GM19324 (cell line): ENCODE measurements around the gene TGM6.
"Not testable (repeated sequence)": the region's sequence is repeated elsewhere in the genome, so short reads cannot be mapped to it uniquely, and the experiment has no call there.

Experiments
- ATAC-seq: cut with Tn5 transposase; IDR thresholded peaks from one replicate; pipeline ENCODE4 v1.9.1; 2021; ENCODE audit warnings: mild to moderate bottlenecking, moderate library complexity; ENCODE audit not compliant: unreplicated experiment, low FRiP score

TGM6 gene

DNA sequence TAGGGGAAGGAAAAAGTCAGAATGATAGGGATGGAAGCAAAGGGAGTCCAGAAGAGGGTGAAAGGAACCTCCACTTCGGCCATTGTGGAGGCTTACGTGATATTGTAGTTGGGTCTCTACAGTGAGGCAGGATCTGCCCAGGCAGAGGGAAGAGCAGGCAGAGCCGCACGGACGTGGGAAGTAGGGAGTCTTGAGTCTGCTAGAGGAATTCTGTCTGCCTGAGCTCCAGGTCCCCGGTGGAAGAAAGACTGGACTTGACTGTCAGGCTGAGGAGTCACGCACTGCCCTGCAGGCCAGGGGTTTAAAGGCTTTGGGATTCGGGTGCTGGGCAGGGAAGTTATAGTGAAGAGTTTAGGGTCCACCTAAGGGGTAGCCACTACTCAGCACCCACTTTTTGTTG, 16.4 kb downstream of the TGM6 start:
- ATAC-seq, result no peak

DNA sequence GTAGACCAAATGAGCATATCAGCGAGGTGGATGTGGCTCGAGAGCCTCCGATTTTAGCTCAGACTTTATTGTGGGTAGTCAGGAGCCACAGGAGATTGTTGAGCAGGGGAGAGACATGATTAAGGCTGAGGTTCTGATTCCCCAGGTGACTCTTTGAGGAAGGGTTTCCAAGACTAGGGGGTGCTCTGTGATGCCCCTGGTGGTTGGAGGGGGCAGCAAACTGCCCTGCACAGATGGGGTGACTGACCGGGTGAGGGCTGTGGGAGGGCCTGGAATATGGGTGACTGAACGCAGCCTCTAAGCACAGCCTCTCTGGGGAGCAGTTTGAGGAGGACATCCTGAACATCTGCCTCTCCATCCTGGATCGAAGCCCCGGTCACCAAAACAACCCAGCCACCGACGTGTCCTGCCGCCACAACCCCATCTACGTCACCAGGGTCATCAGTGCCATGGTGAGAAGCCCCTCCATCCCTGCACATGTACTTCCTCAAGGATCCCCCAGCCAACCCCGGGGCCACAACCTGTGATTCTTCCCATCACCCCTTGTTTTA, 17.0 kb downstream of the TGM6 start:
- ATAC-seq, result no peak

DNA sequence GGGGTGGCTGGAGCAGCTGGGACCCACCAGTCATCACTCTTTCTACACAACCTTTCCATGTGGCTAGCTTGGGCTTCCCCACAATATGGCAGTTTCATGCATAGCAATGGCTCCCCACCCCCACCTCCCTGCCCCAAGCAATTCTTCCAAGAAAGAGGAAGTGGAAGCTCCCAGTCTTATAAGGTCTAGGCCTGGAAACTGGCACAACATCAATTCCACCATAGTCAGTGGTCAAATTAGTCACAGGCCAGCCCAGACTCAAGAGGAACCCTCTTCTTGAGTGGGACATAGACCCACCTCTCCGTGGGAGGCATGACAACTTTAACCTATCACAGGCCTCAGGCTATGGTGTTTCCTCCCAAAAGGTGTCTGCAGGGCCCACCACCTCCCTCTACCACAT, 17.7 kb downstream of the TGM6 start:
- no peak for ATAC-seq

- no peak for ATAC-seq
Observed at GRCh38 chr20:2399390-2399789, 18.7 kb downstream of the TGM6 start.

- no peak for ATAC-seq
Observed at GRCh38 chr20:2400290-2400689, 19.6 kb downstream of the TGM6 start.

- no peak for ATAC-seq
Observed at GRCh38 chr20:2401527-2401926, 20.8 kb downstream of the TGM6 start.

GRCh38 chr20:2402271-2402980, 21.7 kb downstream of the TGM6 start:
- ATAC-seq, result no peak

DNA sequence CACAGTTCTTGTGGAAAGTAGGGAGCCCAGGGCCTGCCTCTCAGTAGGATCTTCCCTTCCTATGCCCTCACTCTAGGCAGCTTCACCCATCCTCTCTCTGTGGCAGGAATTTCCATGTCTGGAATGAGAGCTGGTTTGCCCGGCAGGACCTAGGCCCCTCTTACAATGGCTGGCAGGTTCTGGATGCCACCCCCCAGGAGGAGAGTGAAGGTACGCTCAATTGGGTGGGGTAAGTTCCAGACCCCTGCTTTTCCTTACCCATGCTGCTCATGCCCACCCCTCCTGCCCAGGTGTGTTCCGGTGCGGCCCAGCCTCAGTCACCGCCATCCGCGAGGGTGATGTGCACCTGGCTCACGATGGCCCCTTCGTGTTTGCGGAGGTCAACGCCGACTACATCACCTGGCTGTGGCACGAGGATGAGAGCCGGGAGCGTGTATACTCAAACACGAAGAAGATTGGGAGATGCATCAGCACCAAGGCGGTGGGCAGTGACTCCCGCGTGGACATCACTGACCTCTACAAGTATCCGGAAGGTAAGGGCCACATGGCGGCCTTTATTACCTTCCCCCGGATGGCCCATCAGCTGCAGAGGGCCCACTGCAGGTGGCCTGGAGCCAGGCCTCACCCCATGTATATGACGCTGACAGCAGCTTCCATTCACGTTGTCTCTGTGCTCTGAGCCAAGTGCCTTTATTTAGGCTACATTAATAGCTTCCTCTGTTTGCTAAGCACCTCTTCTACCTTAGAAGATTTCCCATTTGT, 22.8 kb downstream of the TGM6 start:
- ATAC-seq, result no peak

GRCh38 chr20:2405693-2406065, 25.0 kb downstream of the TGM6 start:
- no peak for ATAC-seq

GRCh38 chr20:2407355-2407754, 26.7 kb downstream of the TGM6 start:
- not testable (repeated sequence) for ATAC-seq

DNA sequence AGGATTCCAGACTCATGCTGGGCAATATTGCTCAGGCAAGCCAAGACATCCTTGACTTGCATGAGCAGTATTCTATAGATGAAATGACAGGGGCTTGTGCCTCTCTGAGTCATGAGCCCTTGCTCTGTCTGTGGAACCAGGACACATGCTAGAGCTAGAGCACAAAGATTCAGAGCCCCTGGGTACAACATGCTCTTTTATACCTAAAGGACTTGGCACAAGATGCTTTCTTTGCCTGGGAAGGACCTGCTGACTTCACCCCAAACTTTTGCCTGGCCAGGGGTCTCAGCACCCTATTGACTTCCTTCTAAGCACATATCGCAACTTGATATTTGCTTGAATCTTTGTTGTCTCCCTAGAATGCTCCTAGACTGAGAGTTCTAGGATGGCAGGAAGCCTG, 27.4 kb downstream of the TGM6 start:
- no peak for ATAC-seq

DNA sequence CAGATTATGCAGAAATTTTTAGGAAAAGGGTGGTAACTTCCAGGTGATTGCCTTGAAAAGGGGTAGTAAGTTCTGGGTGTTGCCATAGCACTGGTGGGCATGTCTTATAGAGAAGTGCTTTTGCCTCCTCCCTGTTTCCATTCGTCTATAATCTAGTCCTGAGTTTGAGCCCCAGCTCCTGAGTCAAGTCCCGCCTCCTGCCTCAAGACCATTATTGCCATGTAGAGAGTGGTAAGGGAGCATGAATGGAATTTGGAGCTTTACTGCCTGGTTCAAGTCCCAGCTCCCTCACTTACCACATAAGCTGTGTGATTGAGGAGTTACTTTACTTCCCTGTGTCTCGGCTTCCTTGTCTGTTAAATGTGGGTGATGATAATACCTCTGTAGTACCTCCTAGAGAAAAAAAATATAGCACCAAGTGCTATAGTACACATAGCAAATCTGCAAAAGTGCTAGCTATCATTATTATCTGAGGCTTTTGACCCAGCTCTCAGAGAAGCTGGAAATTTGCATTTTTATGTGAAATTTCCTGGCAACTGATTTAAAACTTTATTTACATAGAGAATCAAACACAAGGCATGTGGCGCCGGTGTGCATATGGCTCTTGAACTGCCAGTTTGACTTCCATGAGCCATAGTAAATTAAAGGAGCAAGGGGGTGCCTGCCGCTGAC, 36.0 kb downstream of the TGM6 start:
- no peak for ATAC-seq

GRCh38 chr20:2417213-2417541, 36.5 kb downstream of the TGM6 start:
- no peak for ATAC-seq

- no peak for ATAC-seq
Observed at GRCh38 chr20:2418388-2418787, 37.7 kb downstream of the TGM6 start.

DNA sequence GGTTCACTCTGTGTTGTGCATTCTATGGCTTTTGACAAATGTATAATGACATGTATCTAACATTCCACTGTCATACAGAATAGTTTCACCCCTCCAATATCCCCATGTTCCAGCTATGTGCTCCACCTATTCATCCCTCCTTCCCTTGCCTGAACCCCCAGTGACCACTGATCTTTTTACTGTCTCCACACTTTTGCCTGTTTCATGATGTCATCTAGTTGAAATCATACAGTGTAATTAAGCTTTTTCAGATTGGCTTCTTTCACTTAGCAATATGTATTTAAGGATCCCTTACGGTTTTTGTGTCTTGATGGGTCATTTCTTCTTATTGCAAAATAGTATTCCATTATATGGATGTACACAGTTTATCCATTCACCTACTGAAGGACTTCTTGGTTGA, 39.8 kb downstream of the TGM6 start:
- ATAC-seq, result no peak

DNA sequence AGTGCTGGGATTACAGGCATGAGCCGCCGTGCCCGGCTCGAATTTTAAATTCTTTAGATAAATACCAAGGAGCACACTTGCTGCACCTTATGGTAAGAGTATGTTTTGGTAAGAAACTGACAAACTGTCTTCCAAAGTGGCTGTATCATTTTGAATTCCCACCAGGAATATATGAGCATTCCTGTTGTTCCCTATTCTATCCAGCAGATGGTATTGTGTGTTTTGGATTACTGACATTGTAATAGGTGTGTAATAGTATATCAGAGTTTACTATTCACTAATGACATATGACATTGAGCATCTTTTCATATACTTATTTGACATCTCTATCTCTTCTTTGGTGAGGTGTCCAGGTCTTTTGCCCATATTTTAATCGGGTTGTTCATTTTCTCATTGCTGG, 40.5 kb downstream of the TGM6 start:
- ATAC-seq, result no peak

- no peak for ATAC-seq
Observed at GRCh38 chr20:2429051-2429450, 48.4 kb downstream of the TGM6 start.

DNA sequence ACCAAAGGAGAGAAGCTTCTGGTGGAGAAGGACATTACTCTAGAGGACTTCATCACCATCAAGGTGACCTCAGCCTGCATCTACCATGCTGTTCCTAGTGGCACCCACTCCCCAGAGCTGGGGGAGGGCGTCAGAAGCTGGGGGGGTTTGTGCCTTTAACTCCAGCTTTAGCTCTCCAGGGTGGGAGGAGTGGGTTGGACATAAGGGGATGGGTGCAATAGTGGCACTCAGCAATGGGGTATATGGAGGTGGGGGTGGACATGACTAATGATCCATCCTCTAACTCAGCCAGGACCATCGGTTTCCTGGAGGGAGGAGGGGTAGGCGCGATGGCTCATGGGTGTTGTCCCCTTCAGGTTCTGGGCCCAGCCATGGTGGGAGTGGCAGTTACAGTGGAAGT, 49.8 kb downstream of the TGM6 start:
- ATAC-seq, result no peak

DNA sequence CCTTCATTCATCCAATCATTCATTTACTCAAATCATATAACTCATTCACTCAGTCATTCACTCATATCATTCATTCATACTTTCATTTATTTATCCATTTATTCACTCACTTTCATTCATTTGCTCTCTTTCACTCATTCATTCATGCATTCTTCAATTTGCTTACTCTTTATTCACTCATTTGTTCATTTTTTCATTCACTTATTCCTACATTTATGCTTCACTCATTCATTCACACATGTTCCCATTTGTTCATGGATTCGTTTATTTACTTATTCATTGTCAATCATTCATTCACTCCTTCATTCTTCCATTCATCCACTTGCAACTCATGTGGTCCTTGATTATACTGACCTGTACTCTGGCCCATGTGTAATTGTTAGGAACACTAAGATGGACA, 50.5 kb downstream of the TGM6 start:
- no peak for ATAC-seq

GRCh38 chr20:2446845-2447244, 66.1 kb downstream of the TGM6 start:
- ATAC-seq, result no peak

DNA sequence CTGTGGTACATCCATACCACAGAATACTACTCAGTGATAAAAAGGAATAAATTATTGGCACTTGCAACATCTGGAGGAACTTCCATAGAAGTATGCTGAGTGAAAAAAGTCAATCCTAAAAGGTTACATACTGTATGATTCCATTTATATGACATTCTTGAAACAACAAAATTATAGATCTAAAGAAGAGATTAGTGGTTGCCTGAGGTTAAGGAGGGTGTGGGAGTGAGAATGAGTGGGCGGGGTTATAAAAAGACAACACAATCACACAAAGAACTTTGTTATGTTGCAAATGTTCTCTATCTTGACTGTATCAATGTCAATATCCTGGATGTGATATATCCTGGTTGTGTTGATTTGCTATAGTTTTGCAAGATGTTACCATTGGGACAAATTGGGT, 68.7 kb downstream of the TGM6 start:
- no peak for ATAC-seq

- no peak for ATAC-seq
Observed at GRCh38 chr20:2451422-2451821, 70.7 kb downstream of the TGM6 start.
